Endothelial cell (in vitro differentiated cells): ENCODE measurements around the gene GUK1. TPM values are rescaled to one million over a fixed set of nuclear protein-coding genes. Genes with fewer than 3 reads are reported as not detected.

Experiments
- DNase-seq: peaks from one replicate; pipeline ENCODE4 v3.0.0; 2021; ENCODE audit warnings: low spot score
- H3K27ac Mint-ChIP-seq: one replicate; pipeline ENCODE4 v1.8.0; 2021; ENCODE audit warnings: mixed read lengths, inconsistent platforms; ENCODE audit not compliant: unreplicated experiment
- H3K27me3 Mint-ChIP-seq: one replicate; pipeline ENCODE4 v1.8.0; 2021; ENCODE audit warnings: mild to moderate bottlenecking, moderate library complexity, mixed read lengths, inconsistent platforms; ENCODE audit not compliant: unreplicated experiment
- H3K36me3 Mint-ChIP-seq: one replicate; pipeline ENCODE4 v1.8.0; 2021; ENCODE audit warnings: mild to moderate bottlenecking, low read depth, mixed read lengths, inconsistent platforms; ENCODE audit not compliant: unreplicated experiment
- H3K4me1 Mint-ChIP-seq: one replicate; pipeline ENCODE4 v1.8.0; 2021; ENCODE audit warnings: mild to moderate bottlenecking, mixed read lengths, inconsistent platforms; ENCODE audit not compliant: unreplicated experiment
- H3K4me3 Mint-ChIP-seq: one replicate; pipeline ENCODE4 v1.8.0; 2021; ENCODE audit warnings: mild to moderate bottlenecking, mixed read lengths, inconsistent platforms; ENCODE audit not compliant: unreplicated experiment
- H3K9me3 Mint-ChIP-seq: one replicate; pipeline ENCODE4 v1.8.0; 2021; ENCODE audit warnings: mixed read lengths, inconsistent platforms; ENCODE audit not compliant: unreplicated experiment
- total RNA-seq: library from RNA; stranded (reverse); fragmentation: NEBNext Ultra II Directional; extraction: Animal tissue kit (Norgen Biotek cat#: 25700); gene quantifications from one replicate; pipeline ENCODE4 v1.2.1, GENCODE V29; 2021; ENCODE audit not compliant: unreplicated experiment
- TF ChIP-seq, protein P1 (sequence below): fragments of 200-600 bp; sonication (generic); IDR thresholded peaks from one replicate; pipeline ENCODE4 v1.5.0; 2021; ENCODE audit warnings: antibody characterized with exemption; ENCODE audit not compliant: unreplicated experiment

GUK1 gene
- total RNA-seq, 1 donor from 2014 or later = 280 TPM

DNA sequence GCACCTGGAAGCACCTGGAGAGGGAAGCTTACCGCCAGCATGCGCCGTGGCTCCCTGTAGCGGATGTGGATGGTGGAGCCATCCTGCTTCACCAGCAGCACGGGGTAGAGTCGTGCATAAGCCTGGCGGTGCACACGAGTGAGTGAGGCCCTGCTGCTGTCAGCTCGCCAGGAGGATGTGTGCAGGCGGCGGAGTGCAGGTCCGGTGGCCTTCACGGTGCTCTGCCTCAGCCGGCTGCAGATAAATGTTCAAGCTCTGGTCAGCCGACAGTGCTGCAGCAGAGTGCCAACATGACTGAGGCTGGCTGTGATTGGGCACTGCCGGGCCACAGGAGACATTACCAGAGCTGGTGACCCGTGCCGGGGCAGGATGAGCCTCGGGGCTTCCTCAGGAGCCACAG lies 32.4 kb upstream of the GUK1 start:
- no peak for DNase-seq
- Mint-ChIP-seq H3K9me3 (no peaks in the 10 kb centered on the region), H3K36me3 (peaks cover 4% of the 10 kb centered on the region), H3K4me1 (peaks cover 20% of the 10 kb centered on the region), H3K27ac (no peak overlapping the region), H3K27me3 (peaks cover 10% of the 10 kb centered on the region), H3K4me3 (peak overlapping the region; percentile 95)
- TF ChIP-seq, protein P1, sequence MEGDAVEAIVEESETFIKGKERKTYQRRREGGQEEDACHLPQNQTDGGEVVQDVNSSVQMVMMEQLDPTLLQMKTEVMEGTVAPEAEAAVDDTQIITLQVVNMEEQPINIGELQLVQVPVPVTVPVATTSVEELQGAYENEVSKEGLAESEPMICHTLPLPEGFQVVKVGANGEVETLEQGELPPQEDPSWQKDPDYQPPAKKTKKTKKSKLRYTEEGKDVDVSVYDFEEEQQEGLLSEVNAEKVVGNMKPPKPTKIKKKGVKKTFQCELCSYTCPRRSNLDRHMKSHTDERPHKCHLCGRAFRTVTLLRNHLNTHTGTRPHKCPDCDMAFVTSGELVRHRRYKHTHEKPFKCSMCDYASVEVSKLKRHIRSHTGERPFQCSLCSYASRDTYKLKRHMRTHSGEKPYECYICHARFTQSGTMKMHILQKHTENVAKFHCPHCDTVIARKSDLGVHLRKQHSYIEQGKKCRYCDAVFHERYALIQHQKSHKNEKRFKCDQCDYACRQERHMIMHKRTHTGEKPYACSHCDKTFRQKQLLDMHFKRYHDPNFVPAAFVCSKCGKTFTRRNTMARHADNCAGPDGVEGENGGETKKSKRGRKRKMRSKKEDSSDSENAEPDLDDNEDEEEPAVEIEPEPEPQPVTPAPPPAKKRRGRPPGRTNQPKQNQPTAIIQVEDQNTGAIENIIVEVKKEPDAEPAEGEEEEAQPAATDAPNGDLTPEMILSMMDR = no peak

DNA sequence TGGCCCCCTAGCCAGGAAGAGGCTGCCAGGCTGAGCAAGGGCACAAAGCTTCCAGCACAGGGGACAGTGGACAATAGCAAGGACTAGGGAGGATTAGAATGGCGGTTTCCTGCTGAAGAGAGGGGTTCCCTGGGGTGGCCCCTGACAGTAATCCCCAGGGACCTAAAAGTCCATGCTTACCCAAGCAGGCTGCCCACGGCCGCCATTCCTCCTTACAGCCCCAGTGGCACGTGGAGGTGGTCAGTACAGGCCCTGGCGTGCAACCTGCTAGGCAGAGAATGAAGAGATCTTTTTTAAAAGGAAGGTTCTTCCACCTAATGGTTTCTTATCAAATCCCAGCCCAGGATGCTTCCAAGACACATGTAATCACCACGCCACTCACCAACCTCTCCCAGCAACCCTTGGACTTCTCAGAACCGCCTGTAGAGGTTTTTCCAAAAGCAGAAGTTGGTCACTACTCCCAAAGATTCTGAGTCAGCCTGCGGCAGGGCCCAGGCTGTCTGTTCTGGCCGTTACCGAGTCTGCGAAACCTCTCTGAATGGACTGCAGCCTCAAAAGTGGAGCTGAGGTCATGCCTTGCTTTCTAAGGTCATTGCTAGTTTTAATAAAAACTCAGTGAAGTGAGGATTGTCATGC lies 31.9 kb upstream of the GUK1 start:
- Mint-ChIP-seq H3K27ac (no peak overlapping the region), H3K4me1 (peaks cover 20% of the 10 kb centered on the region), H3K9me3 (no peaks in the 10 kb centered on the region), H3K4me3 (peak overlapping the region; percentile 95), H3K27me3 (peaks cover 10% of the 10 kb centered on the region), H3K36me3 (peaks cover 4% of the 10 kb centered on the region)
- no peak for DNase-seq
- TF ChIP-seq, protein P1 = no peak

DNA sequence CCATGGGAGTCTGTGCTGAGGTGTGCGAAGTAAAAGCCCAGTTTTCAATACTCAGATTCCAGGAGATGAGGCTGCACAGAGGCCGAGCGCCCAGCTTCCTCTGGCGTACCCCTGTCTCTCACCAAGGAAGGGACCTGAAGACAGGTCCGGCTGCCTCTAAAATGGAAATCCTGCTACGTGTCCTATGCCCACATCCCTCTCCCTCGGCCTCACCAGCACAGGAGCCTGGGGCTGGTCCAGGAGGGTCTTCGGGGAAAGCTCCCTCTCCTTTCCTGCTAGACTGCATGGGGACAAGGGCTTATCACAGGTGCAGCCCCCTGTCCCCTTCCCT lies 31.4 kb upstream of the GUK1 start:
- peaks cover 4% of the 10 kb centered on the region for H3K36me3 Mint-ChIP-seq
- no peak for DNase-seq
- peak overlapping the region; percentile 95 for H3K4me3 Mint-ChIP-seq
- H3K9me3 Mint-ChIP-seq = no peaks in the 10 kb centered on the region
- no peak overlapping the region for H3K27ac Mint-ChIP-seq
- TF ChIP-seq, protein P1 = no peak
- H3K27me3 Mint-ChIP-seq = peaks cover 10% of the 10 kb centered on the region
- H3K4me1 Mint-ChIP-seq = peaks cover 20% of the 10 kb centered on the region

DNA sequence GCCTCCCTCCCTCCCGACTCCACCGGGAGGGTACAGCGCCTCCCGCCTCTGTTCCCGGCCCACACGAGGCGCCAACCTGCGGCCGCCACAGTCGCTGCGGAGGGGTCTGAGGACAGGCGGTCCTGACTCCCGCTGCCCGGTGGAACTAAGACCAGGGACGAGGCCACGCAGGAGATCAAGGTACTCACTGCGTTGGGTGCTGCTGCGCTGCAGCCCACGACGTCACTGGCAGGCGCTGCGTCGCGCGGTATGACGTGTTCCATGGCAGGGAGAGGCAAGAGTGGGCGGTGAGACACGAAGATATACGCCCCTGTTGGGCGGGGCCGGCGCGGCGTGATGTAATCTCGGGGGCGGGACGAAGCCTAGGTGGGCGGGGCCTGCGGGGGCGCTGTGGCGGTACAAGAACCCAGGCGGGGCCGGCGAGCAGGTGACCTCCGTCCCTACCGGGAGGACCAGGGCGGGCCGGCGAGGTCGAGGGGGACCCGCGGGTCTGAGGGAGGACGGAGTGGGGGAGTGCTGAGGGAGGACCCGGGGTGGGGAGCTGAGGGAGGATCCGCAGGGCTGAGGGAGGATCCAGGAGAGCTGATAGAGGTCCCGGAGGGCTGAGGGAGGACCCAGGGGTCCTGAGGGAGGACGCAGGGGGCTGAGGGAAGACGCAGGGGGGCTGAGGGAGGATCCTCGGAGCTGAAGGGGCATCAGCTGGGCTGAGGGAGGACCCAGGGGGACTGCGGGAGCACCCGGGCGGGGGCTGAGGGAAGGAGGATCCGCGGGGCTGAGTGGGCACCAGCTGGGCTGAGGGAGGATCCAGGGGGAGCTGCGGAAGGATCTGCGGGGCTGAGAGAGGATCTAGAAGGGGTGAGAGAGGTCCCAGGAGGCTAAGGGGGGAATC lies 30.8 kb upstream of the GUK1 start, which contains the start of gene MRPL55:
Gene MRPL55 (minus strand): TSS at position 227 of the 889 bp plus-strand sequence. CDS start 1,039 bp downstream, outside the sequence.
- peak; percentile 99 for DNase-seq
- Mint-ChIP-seq H3K4me3 (peak within 1 kb of the TSS; percentile 95), H3K27ac (peak within 1 kb of the TSS; percentile 86), H3K9me3 (no peaks in the 10 kb centered on the region), H3K36me3 (peaks cover 4% of the 10 kb centered on the region), H3K4me1 (peaks cover 19% of the 10 kb centered on the region), H3K27me3 (peaks cover 9% of the 10 kb centered on the region)
- TF ChIP-seq, protein P1 = no peak
